DMS 273 (cell line): ENCODE results near the gene TBL1Y.
"Not testable (repeated sequence)": the region's sequence is repeated elsewhere in the genome, so short reads cannot be mapped to it uniquely, and the experiment has no call there.

Source experiments
- DNase-seq: peaks from one replicate; lab custom pipeline; 2025; ENCODE audit not compliant: unreplicated experiment; lab: John Stamatoyannopoulos, UW

TBL1Y gene

DNA sequence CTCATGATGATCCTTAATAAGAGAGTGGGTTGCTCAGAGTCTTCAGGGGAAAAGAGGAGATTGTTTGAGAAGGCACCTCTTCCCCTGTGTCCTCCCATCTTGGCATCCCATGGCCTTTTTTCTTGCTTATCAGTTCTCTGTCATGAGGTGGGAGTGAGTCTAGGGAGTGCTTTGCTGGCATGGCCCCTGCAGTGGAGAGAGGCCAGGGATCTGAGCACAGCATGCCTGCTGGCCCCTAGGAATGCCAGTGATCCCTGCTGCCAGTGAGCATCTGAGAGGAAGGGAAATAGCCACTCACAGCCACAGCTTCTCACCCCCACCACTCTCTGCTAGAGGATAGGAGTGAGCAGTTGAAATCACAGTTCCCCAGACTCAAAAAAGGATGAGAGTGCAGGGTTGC is 168.2 kb downstream of the TBL1Y start:
- no peak for DNase-seq

DNA sequence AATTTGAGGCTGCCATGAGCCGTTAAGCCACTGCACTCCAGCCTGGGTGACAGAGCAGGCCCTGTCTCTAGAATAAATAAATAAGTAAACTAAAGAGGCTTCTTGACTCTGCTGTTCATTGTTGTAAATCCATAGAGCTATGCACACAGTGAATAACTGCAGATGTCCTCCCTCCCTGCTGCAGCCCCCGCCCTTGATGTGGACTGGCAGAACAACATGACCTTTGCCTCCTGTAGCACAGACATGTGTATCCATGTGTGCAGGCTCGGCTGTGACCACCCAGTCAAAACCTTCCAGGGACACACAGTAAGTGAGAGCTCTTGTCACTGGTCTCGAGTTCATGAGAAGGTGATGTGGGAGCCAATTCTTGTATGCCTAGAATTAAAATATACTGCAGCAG is 170.1 kb downstream of the TBL1Y start:
- DNase-seq = not testable (repeated sequence)

DNA sequence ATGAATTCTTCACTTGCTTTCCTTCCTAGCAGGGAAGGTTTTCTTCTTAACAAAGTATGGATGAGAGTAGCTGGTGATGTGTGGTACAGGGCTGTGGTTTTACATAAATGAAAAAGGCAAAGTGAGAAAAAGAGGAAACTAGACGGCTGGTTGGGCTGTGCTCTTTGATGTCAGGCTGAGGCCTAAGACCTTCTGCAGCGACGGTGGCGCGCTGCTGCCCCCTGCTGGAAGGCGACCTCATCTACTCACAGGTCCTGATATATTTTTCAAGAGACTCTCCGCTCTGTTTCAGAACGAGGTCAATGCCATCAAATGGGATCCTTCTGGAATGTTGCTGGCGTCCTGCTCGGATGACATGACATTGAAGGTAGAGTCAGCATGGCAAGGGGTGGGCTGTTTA is 175.1 kb downstream of the TBL1Y start:
- DNase-seq = no peak

DNA sequence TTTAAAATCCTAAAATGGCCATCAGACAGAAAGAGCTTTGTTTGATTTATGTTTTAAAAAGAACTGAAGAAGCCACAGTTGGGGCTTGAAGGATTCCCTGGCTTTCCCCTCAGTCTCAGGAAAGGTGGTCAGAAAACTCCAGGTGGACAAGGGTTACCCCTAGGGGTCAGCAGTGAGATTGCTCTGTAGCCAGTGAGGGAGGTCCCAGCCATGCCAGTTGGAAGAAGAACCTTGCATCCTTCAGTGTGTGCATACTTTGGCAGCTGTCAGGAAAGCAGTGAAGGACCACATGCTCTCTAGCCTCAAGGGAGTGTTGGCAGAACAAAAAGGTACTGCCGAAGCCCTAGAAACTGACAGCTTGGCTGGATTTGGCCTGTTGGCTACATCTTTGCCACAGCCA is 182.3 kb downstream of the TBL1Y start:
- DNase-seq = no peak

DNA sequence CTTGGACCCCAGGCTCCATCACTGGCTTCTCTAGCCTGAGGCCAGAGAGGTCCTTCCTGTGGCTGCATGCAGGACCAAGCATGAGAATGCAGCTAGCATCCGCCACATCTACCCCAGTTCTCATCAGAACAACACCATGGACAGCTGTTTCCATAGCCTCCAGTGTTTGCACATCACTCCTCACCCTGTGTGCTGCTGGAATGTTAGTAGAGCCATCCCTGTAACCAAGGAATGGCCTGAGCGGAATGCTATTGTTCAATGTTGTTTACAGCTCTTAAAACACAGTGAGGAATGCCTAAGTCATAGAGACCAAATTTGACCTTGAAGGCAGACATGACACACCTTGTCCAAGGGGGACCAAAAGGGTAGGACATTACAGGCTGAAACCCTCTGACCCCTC is 183.9 kb downstream of the TBL1Y start:
- DNase-seq = no peak

DNA sequence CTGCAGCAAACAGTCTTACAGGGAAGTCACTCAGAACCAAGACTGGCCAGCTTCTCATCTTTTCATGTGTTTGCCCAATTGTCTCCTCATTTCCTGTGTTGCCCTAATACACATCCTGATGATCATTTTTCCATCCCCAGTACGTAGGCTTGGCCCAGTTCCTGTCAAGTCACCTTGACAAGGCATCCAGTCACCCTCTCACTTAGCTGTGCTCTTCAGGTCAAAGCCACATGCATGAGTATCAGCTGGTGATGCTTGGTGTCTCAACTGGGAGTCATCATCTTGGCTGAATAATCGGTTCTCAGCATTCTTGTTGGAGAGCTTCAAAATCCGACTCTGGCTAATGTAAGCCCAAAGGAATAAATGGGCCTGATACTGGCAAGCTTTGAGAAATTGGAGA is 186.5 kb downstream of the TBL1Y start:
- no peak for DNase-seq

DNA sequence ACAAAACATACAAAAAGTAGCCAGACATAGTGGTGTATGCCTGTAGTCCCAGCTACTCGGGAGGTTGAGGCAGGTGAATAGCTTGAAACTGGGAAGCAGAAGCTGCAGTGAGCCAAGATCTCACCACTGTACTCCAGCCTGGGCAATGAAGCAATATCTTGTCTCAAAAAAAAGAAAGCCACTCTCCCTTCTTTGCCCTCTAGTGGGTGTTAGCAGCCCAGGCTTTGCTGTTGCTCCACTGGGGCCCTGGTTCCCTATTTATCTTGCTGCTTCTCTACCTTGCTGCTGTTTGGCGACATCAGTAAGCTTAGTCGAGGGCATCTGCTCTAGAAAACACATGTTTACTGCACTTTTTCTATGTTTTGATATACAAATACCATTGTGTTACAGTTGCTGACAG is 189.2 kb downstream of the TBL1Y start:
- no peak for DNase-seq

DNA sequence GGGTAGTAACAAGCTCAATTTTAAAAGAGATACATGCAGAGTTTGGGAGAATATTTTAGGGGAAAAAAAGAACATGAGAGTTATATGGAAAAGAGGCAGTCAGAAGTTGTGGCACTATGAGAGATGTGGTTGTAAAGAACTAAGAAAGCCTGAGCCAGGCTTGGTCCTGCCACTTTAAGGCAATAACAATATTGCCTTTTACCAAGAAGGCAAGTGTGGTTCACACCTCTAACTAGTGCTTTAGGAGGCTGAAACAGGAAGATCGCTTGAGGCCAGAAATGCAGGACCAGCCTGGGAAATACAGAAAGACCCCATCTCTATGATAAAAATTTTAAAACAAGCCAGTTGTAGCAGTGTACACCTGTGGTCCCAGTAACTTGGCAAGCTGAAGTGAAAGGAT is 192.2 kb downstream of the TBL1Y start:
- DNase-seq = no peak

DNA sequence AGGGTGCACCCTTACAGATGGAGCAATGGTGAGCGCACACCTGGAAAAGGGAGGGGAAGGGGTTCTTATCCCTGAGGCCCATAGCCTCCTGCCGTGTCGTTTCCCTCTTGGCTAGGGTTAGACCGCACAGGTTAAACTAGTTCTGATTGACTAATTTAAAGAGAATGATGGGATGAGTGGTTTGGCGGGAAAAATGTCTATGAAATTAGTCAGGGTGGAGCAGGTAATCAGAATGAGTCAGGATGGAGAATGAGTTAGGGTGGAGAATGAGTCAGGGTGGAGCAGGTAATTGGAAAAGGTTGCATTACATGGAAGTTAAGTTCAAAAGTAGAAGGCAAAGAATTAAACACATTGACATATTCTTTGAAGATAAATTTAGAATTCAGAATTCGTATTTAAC is 196.7 kb downstream of the TBL1Y start:
- DNase-seq = no peak

DNA sequence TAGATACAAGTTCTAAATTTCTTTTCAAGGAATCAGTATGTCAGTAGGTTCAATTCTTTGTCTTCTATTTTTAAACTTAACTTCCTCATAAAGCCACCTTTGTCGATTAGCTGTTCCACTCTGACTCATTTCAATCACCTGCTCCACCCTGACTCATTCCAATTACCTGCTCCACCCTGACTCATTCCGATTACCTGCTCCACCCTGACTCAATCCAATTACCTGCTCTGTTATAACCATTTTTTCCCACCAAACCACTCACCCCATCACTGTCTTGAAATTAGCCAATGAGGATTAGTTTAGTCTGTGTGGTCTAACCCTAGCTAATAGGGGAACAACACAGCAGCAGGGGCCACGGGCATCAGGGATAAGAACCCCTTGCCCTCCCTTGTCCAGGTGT is 199.6 kb downstream of the TBL1Y start:
- DNase-seq = no peak

DNA sequence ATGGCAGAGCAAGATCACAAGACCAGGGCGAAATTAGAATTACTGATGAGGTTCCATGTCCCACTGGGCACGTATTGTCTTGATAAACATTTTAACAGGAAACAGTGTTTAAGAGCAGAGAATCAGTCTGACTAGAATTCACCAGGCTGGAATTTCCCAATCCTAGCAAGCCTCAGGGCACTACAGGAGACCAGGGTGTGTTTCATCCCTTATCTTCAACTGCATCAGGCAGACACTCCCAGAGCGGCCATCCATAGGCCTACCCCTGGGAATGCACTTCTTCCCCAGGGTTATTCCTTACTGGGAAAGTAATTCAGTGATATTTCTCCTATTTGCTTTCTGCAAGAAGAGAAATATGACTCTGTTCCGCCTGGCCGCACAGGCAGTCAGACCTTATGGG is 205.4 kb downstream of the TBL1Y start:
- DNase-seq = no peak

DNA sequence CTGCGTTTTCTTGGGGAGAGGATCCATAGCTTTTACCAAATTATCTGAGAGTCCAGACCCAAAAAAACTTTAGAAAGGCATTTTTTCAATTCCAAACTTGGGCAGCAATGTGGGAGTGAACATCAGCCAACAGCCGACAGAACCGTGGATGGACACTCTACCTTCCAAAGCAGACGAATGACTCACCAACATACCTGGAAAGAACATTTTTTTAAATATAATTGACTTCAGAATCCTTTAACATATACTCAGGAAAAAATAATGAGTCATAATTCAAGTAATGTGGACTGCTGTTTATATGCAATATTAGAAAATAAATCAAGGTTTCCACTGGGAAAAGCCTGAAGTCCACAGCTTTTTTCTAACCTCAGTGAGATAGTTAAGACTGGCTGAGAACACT is 211.7 kb downstream of the TBL1Y start:
- no peak for DNase-seq

DNA sequence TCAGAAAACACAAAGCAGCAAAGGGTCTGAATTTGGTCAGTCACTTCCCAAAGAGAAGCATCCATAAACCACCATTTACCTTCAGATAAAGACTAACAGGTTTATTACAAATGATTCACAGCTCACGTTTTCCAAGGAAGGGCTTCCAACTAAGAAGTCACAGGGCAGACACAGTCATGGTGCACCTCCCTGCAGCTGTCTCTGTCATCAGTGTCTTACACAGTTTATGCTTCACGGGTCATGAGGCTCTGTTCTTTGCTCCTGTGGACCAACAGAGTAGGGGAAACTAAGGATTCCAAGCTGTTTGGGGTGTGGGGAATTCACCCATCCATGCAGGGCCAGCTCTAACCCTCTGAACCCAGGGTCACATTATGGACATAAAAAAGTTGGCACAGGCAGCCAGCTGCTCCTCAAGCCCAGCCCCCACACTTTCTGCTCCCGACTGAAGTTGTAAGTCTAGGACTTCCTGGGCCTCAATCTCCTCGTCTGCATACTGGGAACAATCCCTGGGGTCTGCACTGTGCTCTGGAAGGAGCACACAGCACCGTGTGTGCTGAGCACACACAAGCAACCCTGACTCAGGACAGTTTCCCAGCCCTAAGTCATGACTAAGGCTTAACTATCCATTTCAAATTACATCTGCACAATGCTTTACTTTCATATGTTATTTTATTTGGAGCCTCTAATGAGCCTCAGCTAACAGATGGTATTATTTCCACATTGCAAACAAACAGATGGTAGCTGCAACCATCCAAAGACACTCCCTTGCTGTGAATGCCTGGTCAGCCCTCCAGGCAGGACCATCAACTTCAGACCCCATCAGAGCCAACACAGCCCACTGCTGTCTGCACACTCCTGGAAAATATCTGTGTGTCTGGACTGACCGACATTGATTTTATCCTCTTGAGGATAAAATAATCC is 214.9 kb downstream of the TBL1Y start:
- DNase-seq = no peak

DNA sequence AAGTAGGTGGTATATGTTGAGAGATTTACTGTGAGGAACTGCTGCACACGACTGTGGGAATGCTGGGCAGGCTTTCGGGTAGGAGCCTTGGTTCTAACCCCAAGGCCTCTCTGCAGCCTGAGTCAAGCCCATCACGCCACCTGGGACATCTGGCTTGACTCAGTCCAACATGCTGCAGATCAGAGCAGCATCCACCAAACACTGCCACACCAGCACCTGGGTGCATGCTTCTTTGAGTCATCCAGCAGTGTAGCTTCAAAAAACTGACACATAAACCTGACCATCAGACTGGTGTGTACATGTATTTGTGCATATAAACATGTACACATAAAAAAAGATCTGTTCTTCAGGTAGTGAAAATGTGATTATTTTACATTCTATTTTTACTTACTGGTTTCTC is 217.7 kb downstream of the TBL1Y start:
- DNase-seq = no peak
